SK-N-SH (cell line): ENCODE data around the gene PROSER3.

ENCODE experiments used
- CTCF ChIP-seq: fragments of 200-600 bp; sonication (generic); IDR thresholded peaks from 2 replicates; pipeline ENCODE4 v1.6.1; 2017; ENCODE audit warnings: antibody characterized with exemption, mild to moderate bottlenecking, moderate library complexity
- GATA2 ChIP-seq: sonication (generic); formaldehyde crosslinking; IDR thresholded peaks from 2 replicates; pipeline ENCODE4 v1.5.0; 2020; ENCODE audit warnings: mild to moderate bottlenecking, missing genetic modification reagents
- MEF2A ChIP-seq: IDR thresholded peaks from 2 replicates; pipeline ENCODE4 v1.4.0; 2012; ENCODE audit warnings: low read depth, borderline replicate concordance
- REST ChIP-seq: IDR thresholded peaks from 2 replicates; pipeline ENCODE4 v1.6.1; 2012; ENCODE audit warnings: mild to moderate bottlenecking, low read depth, low read length, moderate library complexity
- RFX5 ChIP-seq: IDR thresholded peaks from 2 replicates; pipeline ENCODE4 v1.6.1; 2012; ENCODE audit warnings: mild to moderate bottlenecking, improper control_type of control experiment, low read length
- TEAD4 ChIP-seq: IDR thresholded peaks from 2 replicates; pipeline ENCODE4 v1.4.0; 2012; ENCODE audit warnings: mild to moderate bottlenecking, borderline replicate concordance; ENCODE audit not compliant: insufficient read depth
- USF1 ChIP-seq: IDR thresholded peaks from 2 replicates; pipeline ENCODE4 v1.4.0; 2012; ENCODE audit warnings: low read depth, borderline replicate concordance

- TF ChIP-seq GATA2 (CRISPR knock-in tag) (no peak), MEF2A (no peak), CTCF (no peak), TEAD4 (no peak), REST (no peak), USF1 (no peak), RFX5 (no peak)
These were observed 27.3 kb downstream of the PROSER3 start for GRCh38 chr19:35785339-35785627.
